ENCODE data around the gene LRRIQ4. TPM values are rescaled to one million over a fixed set of nuclear protein-coding genes. Genes with fewer than 3 reads are reported as not detected.

Gene LRRIQ4
- total RNA-seq, 6 experiments from 2014 or later = not detected

DNA sequence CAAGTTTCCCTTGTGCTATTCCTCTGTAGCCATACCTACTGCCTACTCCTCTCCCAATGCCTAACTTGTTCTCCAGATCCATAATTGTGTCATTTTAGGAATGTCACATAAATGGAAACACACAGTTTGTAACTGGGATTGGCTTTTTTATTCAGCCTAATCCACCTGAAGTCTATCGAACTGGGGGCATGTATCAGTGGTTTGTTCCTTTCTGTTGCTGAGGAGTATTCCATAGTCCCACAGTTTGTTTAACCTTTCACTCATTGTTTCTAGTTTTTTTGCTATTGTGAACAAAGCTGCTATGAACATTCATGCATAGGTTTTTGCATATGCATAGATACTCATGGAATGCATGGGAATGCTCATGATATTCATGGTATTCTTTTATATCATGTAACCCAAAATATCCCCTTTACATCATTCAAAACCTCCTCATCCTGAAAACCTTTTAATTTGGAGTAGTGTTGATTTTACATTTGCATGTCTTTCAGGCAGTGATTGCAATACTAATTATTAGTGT is 25.9 kb downstream of the LRRIQ4 start:
- Histone ChIP-seq H3K36me3 (no peaks in the 10 kb centered on the region), H3K27me3 (no peaks in the 10 kb centered on the region), H3K27ac (no peak overlapping the region), H3K4me3 (no peak overlapping the region), H3K9me3 (no peaks in the 10 kb centered on the region), H3K4me1 (no peaks in the 10 kb centered on the region)
- DNase-seq = no peak
- ATAC-seq = no peak
- 91% methylated on average over 1 of the region's 1 CpG for WGBS (ENCODE audit: insufficient coverage, low coverage, low lambda C conversion rate, missing lambda C conversion rate)
- intact Hi-C loops (cut with DNase I) = no loop called here
- TF ChIP-seq, protein P1, sequence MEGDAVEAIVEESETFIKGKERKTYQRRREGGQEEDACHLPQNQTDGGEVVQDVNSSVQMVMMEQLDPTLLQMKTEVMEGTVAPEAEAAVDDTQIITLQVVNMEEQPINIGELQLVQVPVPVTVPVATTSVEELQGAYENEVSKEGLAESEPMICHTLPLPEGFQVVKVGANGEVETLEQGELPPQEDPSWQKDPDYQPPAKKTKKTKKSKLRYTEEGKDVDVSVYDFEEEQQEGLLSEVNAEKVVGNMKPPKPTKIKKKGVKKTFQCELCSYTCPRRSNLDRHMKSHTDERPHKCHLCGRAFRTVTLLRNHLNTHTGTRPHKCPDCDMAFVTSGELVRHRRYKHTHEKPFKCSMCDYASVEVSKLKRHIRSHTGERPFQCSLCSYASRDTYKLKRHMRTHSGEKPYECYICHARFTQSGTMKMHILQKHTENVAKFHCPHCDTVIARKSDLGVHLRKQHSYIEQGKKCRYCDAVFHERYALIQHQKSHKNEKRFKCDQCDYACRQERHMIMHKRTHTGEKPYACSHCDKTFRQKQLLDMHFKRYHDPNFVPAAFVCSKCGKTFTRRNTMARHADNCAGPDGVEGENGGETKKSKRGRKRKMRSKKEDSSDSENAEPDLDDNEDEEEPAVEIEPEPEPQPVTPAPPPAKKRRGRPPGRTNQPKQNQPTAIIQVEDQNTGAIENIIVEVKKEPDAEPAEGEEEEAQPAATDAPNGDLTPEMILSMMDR (IDR thresholded peaks at IDR 0.05) = no peak
- TF ChIP-seq POLR2A (IDR thresholded peaks at IDR 0.05) = no peak

DNA sequence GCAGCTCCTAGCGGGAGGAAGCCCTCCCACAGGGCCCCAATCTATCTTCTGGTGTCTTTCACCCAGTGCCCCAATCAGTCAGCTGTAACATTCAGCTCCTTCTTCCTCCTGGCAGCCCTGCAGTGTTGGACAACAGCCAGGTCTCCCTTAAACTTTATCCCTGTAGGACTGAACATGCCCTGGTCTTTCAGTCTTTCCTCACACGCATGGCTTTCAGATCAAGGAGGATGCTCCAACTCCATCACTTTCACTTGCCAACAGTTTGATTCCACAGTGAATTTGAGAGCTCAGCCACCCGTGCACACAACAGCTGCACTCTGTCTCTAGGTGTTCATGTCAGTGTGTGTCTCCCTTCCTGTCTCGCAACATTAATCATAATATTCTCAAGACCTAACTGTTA is 28.5 kb downstream of the LRRIQ4 start:
- H3K36me3 ChIP-seq = no peaks in the 10 kb centered on the region
- H3K4me3 ChIP-seq = no peak overlapping the region
- no peak overlapping the region for H3K27ac ChIP-seq
- H3K9me3 ChIP-seq = no peaks in the 10 kb centered on the region
- no peaks in the 10 kb centered on the region for H3K4me1 ChIP-seq
- ATAC-seq = peak in 1 of 4 donors; percentile 11
- 87% methylated on average over 3 of the region's 4 CpGs for WGBS (ENCODE audit: insufficient coverage, low coverage, low lambda C conversion rate, missing lambda C conversion rate)
- DNase-seq = no peak
- intact Hi-C loops (cut with DNase I) = no loop called here
- TF ChIP-seq POLR2A (IDR thresholded peaks at IDR 0.05) = no peak
- H3K27me3 ChIP-seq = no peaks in the 10 kb centered on the region

DNA sequence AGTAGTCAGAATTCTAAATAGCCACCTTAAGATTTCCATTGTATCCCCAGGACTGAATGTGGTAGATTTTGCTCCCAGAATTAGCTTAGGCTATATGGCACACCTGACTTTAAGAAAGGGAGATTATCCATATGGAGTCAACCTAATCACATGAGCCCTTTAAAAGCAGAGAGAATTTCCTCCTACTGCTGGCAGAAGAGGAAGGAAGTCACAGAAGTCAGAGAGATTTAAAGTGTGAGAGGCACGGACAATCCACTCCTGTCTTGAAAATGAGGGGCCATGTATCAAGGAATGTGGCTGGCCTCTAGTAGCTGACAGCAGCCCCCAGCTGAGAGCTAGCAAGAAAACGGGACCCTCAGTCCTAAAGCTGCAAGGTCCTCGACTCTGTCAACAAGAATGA is 30.3 kb downstream of the LRRIQ4 start:
- no peak for TF ChIP-seq POLR2A (IDR thresholded peaks at IDR 0.05)
- TF ChIP-seq, protein P1 (IDR thresholded peaks at IDR 0.05) = no peak
- Histone ChIP-seq H3K36me3 (no peaks in the 10 kb centered on the region), H3K27ac (no peak overlapping the region), H3K4me3 (no peak overlapping the region), H3K27me3 (no peaks in the 10 kb centered on the region), H3K9me3 (no peaks in the 10 kb centered on the region), H3K4me1 (no peaks in the 10 kb centered on the region)
- intact Hi-C loops (cut with DNase I) = no loop called here
- ATAC-seq = no peak
- WGBS (ENCODE audit: insufficient coverage, low coverage, low lambda C conversion rate, missing lambda C conversion rate) = 74% methylated on average over 3 of the region's 3 CpGs
- no peak for DNase-seq

DNA sequence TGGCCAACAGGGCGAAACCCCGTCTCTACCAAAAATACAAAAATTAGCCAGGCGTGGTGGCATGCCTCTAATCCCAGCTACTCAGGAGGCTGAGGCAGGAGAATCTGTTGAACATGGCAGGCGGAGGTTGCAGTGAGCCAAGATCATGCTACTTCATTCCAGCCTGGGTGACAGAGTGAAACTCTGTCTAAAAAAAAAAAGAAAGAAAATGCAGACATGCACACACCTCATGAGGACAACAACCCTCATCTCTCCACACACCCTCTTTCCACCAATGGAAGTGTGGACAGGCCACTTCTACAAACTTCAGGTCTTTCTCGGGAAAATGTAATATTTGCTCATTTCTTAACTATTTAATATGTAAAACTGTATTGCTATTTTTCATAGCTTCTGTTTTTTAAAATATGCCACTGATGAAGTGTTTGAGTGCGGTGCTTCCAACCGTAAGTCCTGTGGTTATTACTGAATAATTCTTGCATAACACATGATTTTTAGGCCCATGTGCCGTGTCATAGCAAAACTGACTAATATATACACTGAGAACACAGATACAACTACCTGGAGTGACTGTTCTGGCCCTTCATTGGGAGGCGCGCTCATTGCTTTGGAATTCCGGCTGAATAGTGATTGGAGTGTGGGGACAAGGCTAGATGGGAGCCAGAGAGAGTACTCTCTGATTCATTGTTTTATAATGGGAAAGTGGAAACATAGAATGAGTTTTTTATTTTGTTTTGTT is 34.0 kb downstream of the LRRIQ4 start:
- 90% methylated on average over 11 of the region's 11 CpGs for WGBS (ENCODE audit: insufficient coverage, low coverage, low lambda C conversion rate, missing lambda C conversion rate)
- no peak overlapping the region for H3K27ac ChIP-seq
- ATAC-seq = no peak

DNA sequence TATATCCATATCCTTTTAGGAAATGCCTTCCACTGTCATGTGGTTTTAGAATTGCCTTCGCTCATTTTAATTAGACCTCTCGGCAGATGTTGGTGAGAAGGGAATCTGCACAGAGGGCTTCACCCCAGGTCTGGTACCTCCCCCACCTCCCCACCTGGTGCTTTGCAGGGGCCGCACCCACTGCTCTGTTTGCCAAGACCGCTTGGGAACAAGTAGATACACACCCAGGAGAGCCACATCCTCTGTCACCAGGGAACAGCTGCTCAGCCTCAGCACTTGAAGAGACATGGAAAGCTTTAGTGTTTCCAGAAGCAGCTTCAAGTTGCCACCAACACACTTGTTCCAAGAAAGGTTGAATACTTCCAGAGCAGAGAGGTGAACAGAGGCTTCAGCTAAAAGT is 35.2 kb downstream of the LRRIQ4 start:
- TF ChIP-seq, protein P1 (IDR thresholded peaks at IDR 0.05) = no peak
- TF ChIP-seq POLR2A (IDR thresholded peaks at IDR 0.05) = no peak
- Histone ChIP-seq H3K9me3 (no peaks in the 10 kb centered on the region), H3K36me3 (no peaks in the 10 kb centered on the region), H3K27me3 (no peaks in the 10 kb centered on the region), H3K27ac (no peak overlapping the region), H3K4me1 (no peaks in the 10 kb centered on the region), H3K4me3 (no peak overlapping the region)
- WGBS (ENCODE audit: insufficient coverage, low coverage, low lambda C conversion rate, missing lambda C conversion rate) = 69% methylated on average over 4 of the region's 4 CpGs
- ATAC-seq (peak in 1 of 4 donors; percentile 7), DNase-seq (no peak)
- intact Hi-C loops (cut with DNase I) = no loop called here

More for the DNA sequence above, 34.0 kb downstream of the LRRIQ4 start:
- H3K36me3 ChIP-seq = no peaks in the 10 kb centered on the region
- H3K4me3 ChIP-seq = no peak overlapping the region
- no peaks in the 10 kb centered on the region for H3K27me3 ChIP-seq
- intact Hi-C loops (cut with DNase I) = no loop called here
- H3K9me3 ChIP-seq = no peaks in the 10 kb centered on the region
- H3K4me1 ChIP-seq = no peaks in the 10 kb centered on the region
- no peak for DNase-seq
- TF ChIP-seq, protein P1 (IDR thresholded peaks at IDR 0.05) = no peak
- TF ChIP-seq POLR2A (IDR thresholded peaks at IDR 0.05) = no peak
